Endothelial cell (in vitro differentiated cells): ENCODE measurements around the gene NUMBL. TPM values are rescaled to one million over a fixed set of nuclear protein-coding genes. Genes with fewer than 3 reads are reported as not detected.
A peak's percentile ranks its signal among the peaks of the same experiment; 100 is the strongest.

Experiments
- DNase-seq: peaks from one replicate; pipeline ENCODE4 v3.0.0; 2021; ENCODE audit warnings: low spot score
- H3K27ac Mint-ChIP-seq: one replicate; pipeline ENCODE4 v1.8.0; 2021; ENCODE audit warnings: mixed read lengths, inconsistent platforms; ENCODE audit not compliant: unreplicated experiment
- H3K27me3 Mint-ChIP-seq: one replicate; pipeline ENCODE4 v1.8.0; 2021; ENCODE audit warnings: mild to moderate bottlenecking, moderate library complexity, mixed read lengths, inconsistent platforms; ENCODE audit not compliant: unreplicated experiment
- H3K36me3 Mint-ChIP-seq: one replicate; pipeline ENCODE4 v1.8.0; 2021; ENCODE audit warnings: mild to moderate bottlenecking, low read depth, mixed read lengths, inconsistent platforms; ENCODE audit not compliant: unreplicated experiment
- H3K4me1 Mint-ChIP-seq: one replicate; pipeline ENCODE4 v1.8.0; 2021; ENCODE audit warnings: mild to moderate bottlenecking, mixed read lengths, inconsistent platforms; ENCODE audit not compliant: unreplicated experiment
- H3K4me3 Mint-ChIP-seq: one replicate; pipeline ENCODE4 v1.8.0; 2021; ENCODE audit warnings: mild to moderate bottlenecking, mixed read lengths, inconsistent platforms; ENCODE audit not compliant: unreplicated experiment
- H3K9me3 Mint-ChIP-seq: one replicate; pipeline ENCODE4 v1.8.0; 2021; ENCODE audit warnings: mixed read lengths, inconsistent platforms; ENCODE audit not compliant: unreplicated experiment
- CTCF ChIP-seq: fragments of 200-600 bp; sonication (generic); IDR thresholded peaks from one replicate; pipeline ENCODE4 v1.5.0; 2021; ENCODE audit warnings: antibody characterized with exemption; ENCODE audit not compliant: unreplicated experiment
- long read RNA-seq: library from polyadenylated mRNA; unstranded; transcript quantifications from one replicate; pipeline ENCODE4 v2.0.0, GENCODE V29; 2020; ENCODE audit not compliant: unreplicated experiment
- total RNA-seq: library from RNA; stranded (reverse); fragmentation: NEBNext Ultra II Directional; extraction: Animal tissue kit (Norgen Biotek cat#: 25700); gene quantifications from one replicate; pipeline ENCODE4 v1.2.1, GENCODE V29; 2021; ENCODE audit not compliant: unreplicated experiment

NUMBL gene
- 10.0 TPM for total RNA-seq
- long read RNA-seq: 0 reads

GRCh38 chr19:40690050-40690692, at the start of gene NUMBL:
NUMBL (minus strand) TSS chr19:40690651; CDS start chr19:40690483, 168 bp downstream.
- Mint-ChIP-seq H3K36me3 (peaks cover 11% of the 10 kb centered on the region), H3K9me3 (no peaks in the 10 kb centered on the region), H3K27me3 (peaks cover 13% of the 10 kb centered on the region), H3K27ac (peak within 1 kb of the TSS; percentile 74), H3K4me1 (no peaks in the 10 kb centered on the region), H3K4me3 (peak within 1 kb of the TSS; percentile 93)
- TF ChIP-seq CTCF: no peak
- no peak for DNase-seq

- H3K27me3 Mint-ChIP-seq: peaks cover 7% of the 10 kb centered on the region
- DNase-seq: no peak
- no peak overlapping the region for H3K27ac Mint-ChIP-seq
- H3K9me3 Mint-ChIP-seq: no peaks in the 10 kb centered on the region
- peaks cover 22% of the 10 kb centered on the region for H3K36me3 Mint-ChIP-seq
- no peak for TF ChIP-seq CTCF
- no peaks in the 10 kb centered on the region for H3K4me1 Mint-ChIP-seq
- peak overlapping the region; percentile 47 for H3K4me3 Mint-ChIP-seq
Measured at GRCh38 chr19:40739030-40739839, 48.8 kb upstream of the NUMBL start.

GRCh38 chr19:40737102-40737644, 46.7 kb upstream of the NUMBL start:
- H3K4me3 Mint-ChIP-seq: no peak overlapping the region
- DNase-seq: no peak
- H3K27me3 Mint-ChIP-seq: peaks cover 7% of the 10 kb centered on the region
- H3K27ac Mint-ChIP-seq: no peak overlapping the region
- TF ChIP-seq CTCF: no peak
- H3K4me1 Mint-ChIP-seq: no peaks in the 10 kb centered on the region
- peaks cover 38% of the 10 kb centered on the region for H3K36me3 Mint-ChIP-seq
- H3K9me3 Mint-ChIP-seq: no peaks in the 10 kb centered on the region

- no peaks in the 10 kb centered on the region for H3K9me3 Mint-ChIP-seq
- no peak for TF ChIP-seq CTCF
- H3K4me3 Mint-ChIP-seq: no peak overlapping the region
- no peak for DNase-seq
- no peak overlapping the region for H3K27ac Mint-ChIP-seq
- H3K27me3 Mint-ChIP-seq: peaks cover 4% of the 10 kb centered on the region
- peaks cover 38% of the 10 kb centered on the region for H3K36me3 Mint-ChIP-seq
- no peaks in the 10 kb centered on the region for H3K4me1 Mint-ChIP-seq
Measured at GRCh38 chr19:40736661-40737060, 46.2 kb upstream of the NUMBL start.
